Sigmoid colon (tissue), 7 donors: Measurements from ENCODE around the gene ADCY1. TPM values are rescaled to one million over a fixed set of nuclear protein-coding genes. Genes with fewer than 3 reads are reported as not detected.

Experiments used
- DNase-seq: peaks from one replicate; pipeline ENCODE4 v3.0.0-alpha.2; 2019
- H3K27ac ChIP-seq, 4 donors: fragments of 200-600 bp; sonication (generic); one replicate each; pipeline ENCODE4 v1.5.1; 2016 to 2019; ENCODE audit warnings: mild to moderate bottlenecking in 1 of 4
- H3K27me3 ChIP-seq, 3 donors: fragments of 200-600 bp; sonication (generic); one replicate each; pipeline ENCODE4 v1.5.1; 2019; ENCODE audit warnings: mild to moderate bottlenecking in 1 of 3
- H3K36me3 ChIP-seq, 4 donors: fragments of 200-600 bp; sonication (generic); one replicate each; pipeline ENCODE4 v1.5.1; 2016 to 2019
- H3K4me1 ChIP-seq, 4 donors: fragments of 200-600 bp; sonication (generic); one replicate each; pipeline ENCODE4 v1.5.1; 2017 to 2019
- H3K4me3 ChIP-seq, 4 donors: fragments of 200-600 bp; sonication (generic); one replicate each; pipeline ENCODE4 v1.5.1; 2017 to 2019; ENCODE audit warnings: mild to moderate bottlenecking in 2 of 4, moderate library complexity in 1 of 4
- H3K9me3 ChIP-seq, 4 donors: fragments of 200-600 bp in 3 of 4; sonication (generic) in 3 of 4; one replicate each; pipeline versions ENCODE4 v1.5.1 to v1.6.1; 2013 to 2019
- CTCF ChIP-seq, 4 experiments: fragments of 450-650 bp in 3 of 4; fragments of 200-600 bp in 1 of 4; IDR thresholded peaks; one replicate each; pipeline ENCODE4 v1.5.1; 2016 to 2019; ENCODE audit warnings: antibody characterized with exemption in 4 of 4, mild to moderate bottlenecking in 3 of 4, moderate library complexity in 2 of 4
- EP300 ChIP-seq, 4 donors: sonication (generic); formaldehyde crosslinking; IDR thresholded peaks; one replicate each; pipeline ENCODE4 v1.6.1; 2017; ENCODE audit warnings: antibody characterized with exemption in 4 of 4
- POLR2A ChIP-seq, 2 donors: fragments of 450-650 bp; IDR thresholded peaks; one replicate each; pipeline ENCODE4 v1.6.1; 2016; ENCODE audit warnings: antibody characterized with exemption in 2 of 2, mild to moderate bottlenecking in 2 of 2, moderate library complexity in 2 of 2
- POLR2AphosphoS5 ChIP-seq, 4 donors: sonication (generic); formaldehyde crosslinking; IDR thresholded peaks; one replicate each; pipeline ENCODE4 v1.6.1; 2017; ENCODE audit warnings: antibody characterized with exemption in 4 of 4
- WGBS, 2 donors: extraction: QIAGEN DNeasy Blood & Tissue Kit; methylation state at CpG; one replicate each; pipeline ENCODE4 v1.1.7; 2013; 5-methylcytosine and 5-hydroxymethylcytosine counted together
- intact Hi-C: fragments of 100-400 bp; cut with DNase I; formaldehyde crosslinking; loops from one replicate; pipeline ENCODE4 v1.15.1; 2023
- polyA plus RNA-seq, 3 donors: library from polyadenylated mRNA; stranded (reverse); fragments of 200-250 nt; gene quantifications; one replicate each; pipeline ENCODE4 v1.2.3, GENCODE V29; 2013
- total RNA-seq, 4 donors: library from RNA; depleted of rRNA; stranded (reverse); fragments of >200 nt; gene quantifications; one replicate each; pipeline ENCODE4 v1.1.0, GENCODE V29; 2016
- donor health status: healthy with polysubstance abuse.
- donor health status: Bipolar disorder and iron deficiency.
- donor health status: healthy.

The ADCY1 gene
- total and polyA plus RNA-seq, 7 donors: 0.23 to 0.71 (median 0.55) TPM

DNA sequence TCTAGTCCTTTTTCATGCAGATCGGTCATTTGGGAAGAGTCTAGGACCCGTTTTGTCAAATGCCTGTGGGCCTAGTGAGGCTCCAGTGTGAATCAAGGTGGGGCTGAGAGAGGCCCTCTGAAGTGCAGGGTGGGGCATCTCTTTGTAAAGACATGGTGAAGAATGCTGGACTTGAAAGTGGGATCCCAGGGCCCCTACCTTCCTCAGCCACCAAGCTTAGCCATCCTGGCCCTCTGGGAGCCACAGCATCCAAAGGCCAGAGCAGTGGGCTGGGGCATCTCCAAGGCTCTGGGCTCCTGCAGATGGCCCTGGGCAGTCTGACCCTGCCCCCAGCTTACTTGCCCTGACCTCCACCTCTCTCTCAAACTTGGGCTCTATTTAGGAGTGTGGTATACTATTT is 78.5 kb downstream of the ADCY1 start:
- no peak for TF ChIP-seq POLR2AphosphoS5 (IDR thresholded peaks at IDR 0.05)
- TF ChIP-seq POLR2A (IDR thresholded peaks at IDR 0.05): no peak
- TF ChIP-seq CTCF (IDR thresholded peaks at IDR 0.05): no peak
- TF ChIP-seq EP300 (IDR thresholded peaks at IDR 0.05): no peak
- no peak for DNase-seq
- Histone ChIP-seq H3K4me3 (no peak overlapping the region), H3K27me3 (no peaks in the 10 kb centered on the region), H3K9me3 (no peaks in the 10 kb centered on the region), H3K4me1 (no peaks in the 10 kb centered on the region), H3K36me3 (no peaks in the 10 kb centered on the region), H3K27ac (no peak overlapping the region)
- 91% methylated on average over 2 of the region's 2 CpGs for WGBS, 2 donors
- intact Hi-C loops: no loop called here

- no peak overlapping the region for H3K4me3 ChIP-seq
- 61 to 73% methylated on average over 4 of the region's 4 CpGs for WGBS, 2 donors
- H3K9me3 ChIP-seq: no peaks in the 10 kb centered on the region
- TF ChIP-seq POLR2AphosphoS5 (IDR thresholded peaks at IDR 0.05) (no peak), POLR2A (IDR thresholded peaks at IDR 0.05) (no peak), CTCF (IDR thresholded peaks at IDR 0.05) (no peak), EP300 (IDR thresholded peaks at IDR 0.05) (no peak)
- no peak overlapping the region for H3K27ac ChIP-seq
- intact Hi-C loops: no loop called here
- no peaks in the 10 kb centered on the region for H3K36me3 ChIP-seq
- H3K4me1 ChIP-seq: no peaks in the 10 kb centered on the region
- no peaks in the 10 kb centered on the region for H3K27me3 ChIP-seq
- DNase-seq: no peak
These were observed 79.2 kb downstream of the ADCY1 start for GRCh38 chr7:45653209-45653907.

DNA sequence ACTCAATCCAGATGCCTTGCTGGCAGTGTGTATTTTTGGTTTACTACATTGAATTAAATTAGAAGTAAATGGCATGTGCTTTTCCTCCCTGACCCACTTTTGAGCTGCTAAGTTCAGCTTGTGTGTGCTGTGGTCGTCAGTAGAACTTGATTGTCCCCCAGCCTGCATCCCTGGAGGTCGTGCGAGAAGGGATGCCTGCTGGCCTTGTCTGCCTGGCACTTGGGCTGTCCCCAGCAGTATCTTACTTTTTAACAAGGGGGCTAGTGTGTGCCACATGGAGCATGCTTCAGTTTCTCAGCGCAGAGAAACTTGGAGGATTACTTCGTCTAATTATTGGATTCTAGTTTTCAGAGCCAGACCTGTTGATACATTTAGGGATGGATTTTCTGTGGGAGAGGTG is 80.2 kb downstream of the ADCY1 start:
- Histone ChIP-seq H3K9me3 (no peaks in the 10 kb centered on the region), H3K4me3 (no peak overlapping the region), H3K4me1 (no peaks in the 10 kb centered on the region), H3K36me3 (no peaks in the 10 kb centered on the region), H3K27ac (no peak overlapping the region), H3K27me3 (no peaks in the 10 kb centered on the region)
- DNase-seq: no peak
- 89 to 92% methylated on average over 5 of the region's 5 CpGs for WGBS, 2 donors
- TF ChIP-seq EP300 (IDR thresholded peaks at IDR 0.05) (no peak), POLR2A (IDR thresholded peaks at IDR 0.05) (no peak), CTCF (IDR thresholded peaks at IDR 0.05) (no peak), POLR2AphosphoS5 (IDR thresholded peaks at IDR 0.05) (no peak)
- intact Hi-C loops: no loop called here

- 89 to 90% methylated on average over 10 of the region's 10 CpGs for WGBS, 2 donors
- intact Hi-C loops: no loop called here
These were observed 81.4 kb downstream of the ADCY1 start for GRCh38 chr7:45655539-45655938.

More at GRCh38 chr7:45655539-45655938, 81.4 kb downstream of the ADCY1 start:
- H3K4me3 ChIP-seq: no peak overlapping the region
- no peaks in the 10 kb centered on the region for H3K4me1 ChIP-seq
- no peaks in the 10 kb centered on the region for H3K36me3 ChIP-seq
- TF ChIP-seq POLR2AphosphoS5 (IDR thresholded peaks at IDR 0.05) (no peak), CTCF (IDR thresholded peaks at IDR 0.05) (no peak), POLR2A (IDR thresholded peaks at IDR 0.05) (no peak), EP300 (IDR thresholded peaks at IDR 0.05) (no peak)
- DNase-seq: no peak
- H3K27me3 ChIP-seq: no peaks in the 10 kb centered on the region
- no peaks in the 10 kb centered on the region for H3K9me3 ChIP-seq
- no peak overlapping the region for H3K27ac ChIP-seq
